Measurements from ENCODE around the gene HNRNPD. TPM values are rescaled to one million over a fixed set of nuclear protein-coding genes. Genes with fewer than 3 reads are reported as not detected.
"Not testable (repeated sequence)": the region's sequence is repeated elsewhere in the genome, so short reads cannot be mapped to it uniquely, and the experiment has no call there.

Gene HNRNPD
- total and polyA plus RNA-seq, 4 donors: 29.9 to 53.9 (median 46.2) TPM

DNA sequence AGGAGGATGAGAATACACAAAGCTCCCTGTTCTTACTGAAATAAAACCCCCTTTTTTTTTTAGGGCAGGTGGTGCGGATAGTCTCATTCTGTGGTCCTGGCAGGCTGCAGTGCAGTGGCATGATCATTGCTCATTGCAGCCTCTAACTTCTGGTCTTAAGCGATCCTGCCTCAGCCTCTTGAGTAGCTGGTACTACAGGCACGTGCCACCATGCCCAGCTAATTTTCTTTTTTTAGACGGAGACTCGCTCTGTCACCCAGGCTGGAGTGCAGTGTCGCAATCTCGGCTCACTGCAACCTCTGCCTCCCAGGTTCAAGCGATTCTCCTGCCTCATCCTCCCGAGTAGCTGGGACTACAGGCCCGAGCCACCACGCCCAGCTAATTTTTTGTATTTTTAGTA lies 41.3 kb upstream of the HNRNPD start:
- not testable (repeated sequence) for H3K9me3 ChIP-seq (ENCODE audit: control insufficient read depth in 4 of 4, low read length in 3 of 4); H3K9ac ChIP-seq (ENCODE audit: low read depth in 1 of 2, low read length in 2 of 2); H3K4me1 ChIP-seq (ENCODE audit: control insufficient read depth in 4 of 4, insufficient read depth in 4 of 4, low read length in 3 of 4); DNase-seq (ENCODE audit: low spot score); H3K36me3 ChIP-seq (ENCODE audit: control insufficient read depth in 4 of 4, insufficient read depth in 3 of 4, low read depth in 1 of 4, low read length in 3 of 4); H3K27me3 ChIP-seq (ENCODE audit: control insufficient read depth in 4 of 4, insufficient read depth in 4 of 4, low read length in 3 of 4); H3K4me3 ChIP-seq (ENCODE audit: low read depth in 1 of 3, low read length in 3 of 3); H3K27ac ChIP-seq (ENCODE audit: low read depth in 1 of 2, low read length in 2 of 2)
- 95% methylated on average over 11 of the region's 11 CpGs for WGBS

DNA sequence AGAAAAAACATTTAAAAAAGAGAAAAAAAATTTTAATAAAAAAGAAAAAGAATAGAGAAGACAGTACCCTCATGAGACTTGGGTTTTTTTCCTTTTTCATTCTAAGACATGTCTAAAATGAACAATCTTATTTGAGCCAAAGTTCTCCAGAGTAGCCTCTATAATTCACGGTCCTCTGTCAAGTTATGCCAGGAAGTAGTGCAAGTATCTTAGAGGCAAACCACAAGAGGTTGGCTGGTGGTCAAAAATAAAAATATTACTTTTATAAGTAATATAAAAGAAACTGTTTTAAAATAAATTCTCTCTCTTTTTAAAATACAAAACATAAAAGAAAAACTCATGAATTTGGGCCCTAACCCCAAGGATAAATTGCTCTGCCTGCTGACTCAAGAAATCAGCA lies 29.9 kb upstream of the HNRNPD start:
- H3K4me1 ChIP-seq (ENCODE audit: control insufficient read depth in 4 of 4, insufficient read depth in 4 of 4, low read length in 3 of 4): no peaks in the 10 kb centered on the region
- no peak overlapping the region for H3K27ac ChIP-seq (ENCODE audit: low read depth in 1 of 2, low read length in 2 of 2)
- H3K4me3 ChIP-seq (ENCODE audit: low read depth in 1 of 3, low read length in 3 of 3): no peak overlapping the region
- no peak overlapping the region for H3K9ac ChIP-seq (ENCODE audit: low read depth in 1 of 2, low read length in 2 of 2)
- no peak for DNase-seq (ENCODE audit: low spot score)
- H3K9me3 ChIP-seq (ENCODE audit: control insufficient read depth in 4 of 4, low read length in 3 of 4): no peaks in the 10 kb centered on the region
- H3K27me3 ChIP-seq (ENCODE audit: control insufficient read depth in 4 of 4, insufficient read depth in 4 of 4, low read length in 3 of 4): no peaks in the 10 kb centered on the region
- H3K36me3 ChIP-seq (ENCODE audit: control insufficient read depth in 4 of 4, insufficient read depth in 3 of 4, low read depth in 1 of 4, low read length in 3 of 4): no peaks in the 10 kb centered on the region
- WGBS: 84% methylated on average over 1 of the region's 1 CpG
- no peak for TF ChIP-seq JUND (IDR thresholded peaks at IDR 0.05)
- TF ChIP-seq HNF4A (conservative IDR thresholded peaks at IDR 0.05): no peak
- TF ChIP-seq YY1 (IDR thresholded peaks at IDR 0.05): no peak
- TF ChIP-seq, protein P1, sequence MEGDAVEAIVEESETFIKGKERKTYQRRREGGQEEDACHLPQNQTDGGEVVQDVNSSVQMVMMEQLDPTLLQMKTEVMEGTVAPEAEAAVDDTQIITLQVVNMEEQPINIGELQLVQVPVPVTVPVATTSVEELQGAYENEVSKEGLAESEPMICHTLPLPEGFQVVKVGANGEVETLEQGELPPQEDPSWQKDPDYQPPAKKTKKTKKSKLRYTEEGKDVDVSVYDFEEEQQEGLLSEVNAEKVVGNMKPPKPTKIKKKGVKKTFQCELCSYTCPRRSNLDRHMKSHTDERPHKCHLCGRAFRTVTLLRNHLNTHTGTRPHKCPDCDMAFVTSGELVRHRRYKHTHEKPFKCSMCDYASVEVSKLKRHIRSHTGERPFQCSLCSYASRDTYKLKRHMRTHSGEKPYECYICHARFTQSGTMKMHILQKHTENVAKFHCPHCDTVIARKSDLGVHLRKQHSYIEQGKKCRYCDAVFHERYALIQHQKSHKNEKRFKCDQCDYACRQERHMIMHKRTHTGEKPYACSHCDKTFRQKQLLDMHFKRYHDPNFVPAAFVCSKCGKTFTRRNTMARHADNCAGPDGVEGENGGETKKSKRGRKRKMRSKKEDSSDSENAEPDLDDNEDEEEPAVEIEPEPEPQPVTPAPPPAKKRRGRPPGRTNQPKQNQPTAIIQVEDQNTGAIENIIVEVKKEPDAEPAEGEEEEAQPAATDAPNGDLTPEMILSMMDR (IDR thresholded peaks at IDR 0.05; ENCODE audit: low read depth, low read length, missing input control): no peak
- TF ChIP-seq ZBTB33 (IDR thresholded peaks at IDR 0.05): no peak
- TF ChIP-seq FOXA2 (IDR thresholded peaks at IDR 0.05): no peak
- TF ChIP-seq, protein P2, sequence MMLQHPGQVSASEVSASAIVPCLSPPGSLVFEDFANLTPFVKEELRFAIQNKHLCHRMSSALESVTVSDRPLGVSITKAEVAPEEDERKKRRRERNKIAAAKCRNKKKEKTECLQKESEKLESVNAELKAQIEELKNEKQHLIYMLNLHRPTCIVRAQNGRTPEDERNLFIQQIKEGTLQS (IDR thresholded peaks at IDR 0.05): no peak
- TF ChIP-seq NR2F2 (IDR thresholded peaks at IDR 0.05): no peak
- no peak for TF ChIP-seq REST (IDR thresholded peaks at IDR 0.05)
- TF ChIP-seq SP1 (IDR thresholded peaks at IDR 0.05): no peak
- no peak for TF ChIP-seq GABPA (IDR thresholded peaks at IDR 0.05 in 1 of 2, conservative IDR thresholded peaks at IDR 0.05 in 1 of 2)
- no peak for TF ChIP-seq RAD21 (IDR thresholded peaks at IDR 0.05)
- TF ChIP-seq MAX (IDR thresholded peaks at IDR 0.05): no peak
- TF ChIP-seq RXRA (IDR thresholded peaks at IDR 0.05): no peak
- TF ChIP-seq TAF1 (conservative IDR thresholded peaks at IDR 0.05): no peak

Data from liver (tissue), 9 donors.